HG02938 (cell line): ENCODE results near the gene GBF1.

Experiments
- ATAC-seq: cut with Tn5 transposase; IDR thresholded peaks from one replicate; pipeline ENCODE4 v1.9.1; 2021; ENCODE audit warnings: mild to moderate bottlenecking, moderate library complexity; ENCODE audit not compliant: unreplicated experiment

GBF1 gene

GRCh38 chr10:102384606-102385429 is 139.5 kb downstream of the GBF1 start:
- no peak for ATAC-seq

DNA sequence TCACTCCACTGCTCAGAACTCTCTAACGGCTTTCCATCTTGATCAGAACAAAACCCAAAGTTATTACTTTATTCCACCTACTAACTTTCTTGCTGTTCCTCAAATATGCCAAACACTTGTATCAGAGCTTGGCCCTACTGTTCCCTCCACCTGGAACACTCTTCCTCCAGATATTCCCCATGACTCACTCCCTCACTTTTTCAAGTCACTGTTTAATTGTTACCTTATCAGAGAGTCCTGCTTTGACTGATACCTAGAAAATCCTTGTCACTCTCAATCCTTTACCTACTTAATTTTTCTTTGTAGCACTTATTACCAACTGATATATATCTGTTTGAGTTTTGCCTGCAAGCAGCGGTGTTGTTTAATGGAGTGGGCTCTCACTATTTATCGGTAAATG is 144.6 kb downstream of the GBF1 start:
- ATAC-seq, result no peak

GRCh38 chr10:102392306-102392705 is 147.0 kb downstream of the GBF1 start:
- no peak for ATAC-seq

- ATAC-seq, result no peak
Observed at GRCh38 chr10:102393411-102394078, 148.2 kb downstream of the GBF1 start.

- ATAC-seq, result peak; percentile 77
Observed at GRCh38 chr10:102394079-102394800, 148.9 kb downstream of the GBF1 start.

- peak; percentile 1 for ATAC-seq
Observed at GRCh38 chr10:102394801-102395399, 149.6 kb downstream of the GBF1 start.

- peak; percentile 26 for ATAC-seq
Observed at GRCh38 chr10:102395400-102396316, 150.3 kb downstream of the GBF1 start, which contains the start of gene NFKB2. Gene NFKB2, plus strand, starts transcription at chr10:102395705. Its CDS starts 255 bp downstream, at chr10:102395960.

- ATAC-seq, result no peak
Observed at GRCh38 chr10:102396317-102396650, 151.0 kb downstream of the GBF1 start.

DNA sequence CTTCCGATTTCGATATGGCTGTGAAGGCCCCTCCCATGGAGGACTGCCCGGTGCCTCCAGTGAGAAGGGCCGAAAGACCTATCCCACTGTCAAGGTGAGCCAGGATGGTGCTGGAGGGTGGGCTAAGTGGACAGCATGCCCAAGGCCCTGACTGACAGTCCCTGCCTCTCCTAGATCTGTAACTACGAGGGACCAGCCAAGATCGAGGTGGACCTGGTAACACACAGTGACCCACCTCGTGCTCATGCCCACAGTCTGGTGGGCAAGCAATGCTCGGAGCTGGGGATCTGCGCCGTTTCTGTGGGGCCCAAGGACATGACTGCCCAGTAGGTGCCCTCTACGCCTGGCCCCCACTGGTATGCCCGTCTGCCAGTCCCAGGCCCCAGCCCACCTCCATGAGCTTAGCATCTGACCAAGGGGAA is 151.4 kb downstream of the GBF1 start:
- ATAC-seq, result no peak

GRCh38 chr10:102397222-102398171 is 152.2 kb downstream of the GBF1 start:
- ATAC-seq, result no peak

DNA sequence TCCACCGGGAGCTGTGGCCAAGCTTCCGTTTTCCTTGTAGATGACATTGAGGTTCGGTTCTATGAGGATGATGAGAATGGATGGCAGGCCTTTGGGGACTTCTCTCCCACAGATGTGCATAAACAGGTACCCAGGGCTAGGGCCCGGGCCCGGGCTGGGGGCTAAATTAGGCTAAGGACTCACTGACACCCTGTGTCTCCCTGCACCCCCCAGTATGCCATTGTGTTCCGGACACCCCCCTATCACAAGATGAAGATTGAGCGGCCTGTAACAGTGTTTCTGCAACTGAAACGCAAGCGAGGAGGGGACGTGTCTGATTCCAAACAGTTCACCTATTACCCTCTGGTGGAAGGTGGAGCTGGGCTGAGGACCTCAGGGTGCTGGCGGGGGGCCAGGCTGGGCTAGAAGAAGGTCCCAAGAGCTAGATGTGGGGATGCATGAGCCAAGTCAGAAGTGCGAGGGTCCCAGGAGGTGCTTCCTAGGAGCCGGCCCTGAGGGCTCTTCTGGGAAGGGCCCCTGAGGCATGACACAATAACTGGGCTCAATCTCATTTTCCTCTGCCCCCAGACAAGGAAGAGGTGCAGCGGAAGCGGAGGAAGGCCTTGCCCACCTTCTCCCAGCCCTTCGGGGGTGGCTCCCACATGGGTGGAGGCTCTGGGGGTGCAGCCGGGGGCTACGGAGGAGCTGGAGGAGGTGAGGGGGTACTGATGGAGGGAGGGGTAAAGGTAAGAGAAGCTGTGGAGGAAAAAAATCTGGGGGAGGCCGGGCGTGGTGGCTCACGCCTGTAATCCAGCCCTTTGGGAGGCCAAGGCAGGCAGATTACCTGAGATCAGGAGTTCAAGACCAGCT is 153.1 kb downstream of the GBF1 start:
- no peak for ATAC-seq

- no peak for ATAC-seq
Observed at GRCh38 chr10:102399217-102400021, 154.1 kb downstream of the GBF1 start.

DNA sequence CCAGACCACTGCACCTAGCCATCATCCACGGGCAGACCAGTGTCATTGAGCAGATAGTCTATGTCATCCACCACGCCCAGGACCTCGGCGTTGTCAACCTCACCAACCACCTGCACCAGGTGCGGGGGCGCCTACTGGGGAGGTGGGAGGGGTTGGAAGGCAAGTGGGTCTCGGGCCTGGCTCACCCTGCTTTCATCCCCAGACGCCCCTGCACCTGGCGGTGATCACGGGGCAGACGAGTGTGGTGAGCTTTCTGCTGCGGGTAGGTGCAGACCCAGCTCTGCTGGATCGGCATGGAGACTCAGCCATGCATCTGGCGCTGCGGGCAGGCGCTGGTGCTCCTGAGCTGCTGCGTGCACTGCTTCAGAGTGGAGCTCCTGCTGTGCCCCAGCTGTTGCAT is 154.7 kb downstream of the GBF1 start:
- no peak for ATAC-seq

DNA sequence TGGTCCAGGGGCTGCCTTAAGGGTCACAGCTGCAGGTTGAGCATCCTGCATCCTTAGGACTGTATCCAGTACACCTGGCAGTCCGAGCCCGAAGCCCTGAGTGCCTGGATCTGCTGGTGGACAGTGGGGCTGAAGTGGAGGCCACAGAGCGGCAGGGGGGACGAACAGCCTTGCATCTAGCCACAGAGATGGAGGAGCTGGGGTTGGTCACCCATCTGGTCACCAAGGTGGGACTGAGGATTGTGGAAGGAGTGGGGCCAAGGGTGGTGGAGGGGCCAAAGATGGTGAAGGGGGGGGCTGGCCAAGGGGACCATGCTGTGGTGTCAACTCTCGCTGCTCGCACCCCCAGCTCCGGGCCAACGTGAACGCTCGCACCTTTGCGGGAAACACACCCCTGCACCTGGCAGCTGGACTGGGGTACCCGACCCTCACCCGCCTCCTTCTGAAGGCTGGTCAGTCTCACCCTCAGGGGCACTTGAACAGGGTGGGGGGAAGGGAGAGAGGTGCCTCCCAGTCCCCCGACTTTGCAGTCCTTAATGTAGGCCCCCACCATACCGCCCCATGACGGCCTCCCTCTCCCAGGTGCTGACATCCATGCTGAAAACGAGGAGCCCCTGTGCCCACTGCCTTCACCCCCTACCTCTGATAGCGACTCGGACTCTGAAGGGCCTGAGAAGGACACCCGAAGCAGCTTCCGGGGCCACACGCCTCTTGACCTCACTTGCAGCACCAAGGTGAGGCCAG is 155.4 kb downstream of the GBF1 start:
- no peak for ATAC-seq

- ATAC-seq, result no peak
Observed at GRCh38 chr10:102401342-102401654, 156.0 kb downstream of the GBF1 start.

DNA sequence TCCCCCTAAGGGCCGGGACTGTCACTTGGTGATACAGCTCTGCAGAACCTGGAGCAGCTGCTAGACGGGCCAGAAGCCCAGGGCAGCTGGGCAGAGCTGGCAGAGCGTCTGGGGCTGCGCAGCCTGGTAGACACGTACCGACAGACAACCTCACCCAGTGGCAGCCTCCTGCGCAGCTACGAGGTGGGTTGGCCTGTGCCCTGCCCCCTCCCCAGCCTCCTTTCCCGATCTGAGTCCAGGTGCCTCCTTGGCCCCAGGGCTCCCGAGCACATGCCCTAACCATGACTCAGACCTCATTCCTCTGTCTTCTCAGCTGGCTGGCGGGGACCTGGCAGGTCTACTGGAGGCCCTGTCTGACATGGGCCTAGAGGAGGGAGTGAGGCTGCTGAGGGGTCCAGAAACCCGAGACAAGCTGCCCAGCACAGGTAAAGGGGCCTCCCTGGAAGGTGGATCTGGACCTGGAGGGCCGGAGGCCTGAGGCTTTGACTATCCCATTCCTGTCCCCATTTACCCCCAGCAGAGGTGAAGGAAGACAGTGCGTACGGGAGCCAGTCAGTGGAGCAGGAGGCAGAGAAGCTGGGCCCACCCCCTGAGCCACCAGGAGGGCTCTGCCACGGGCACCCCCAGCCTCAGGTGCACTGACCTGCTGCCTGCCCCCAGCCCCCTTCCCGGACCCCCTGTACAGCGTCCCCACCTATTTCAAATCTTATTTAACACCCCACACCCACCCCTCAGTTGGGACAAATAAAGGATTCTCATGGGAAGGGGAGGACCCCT is 156.6 kb downstream of the GBF1 start:
- ATAC-seq, result no peak
